ENCODE data around the gene CDH18. TPM values are rescaled to one million over a fixed set of nuclear protein-coding genes. Genes with fewer than 3 reads are reported as not detected.

CDH18 gene
- polyA plus RNA-seq, 1 donor from 2014 or later = 5.6 TPM

DNA sequence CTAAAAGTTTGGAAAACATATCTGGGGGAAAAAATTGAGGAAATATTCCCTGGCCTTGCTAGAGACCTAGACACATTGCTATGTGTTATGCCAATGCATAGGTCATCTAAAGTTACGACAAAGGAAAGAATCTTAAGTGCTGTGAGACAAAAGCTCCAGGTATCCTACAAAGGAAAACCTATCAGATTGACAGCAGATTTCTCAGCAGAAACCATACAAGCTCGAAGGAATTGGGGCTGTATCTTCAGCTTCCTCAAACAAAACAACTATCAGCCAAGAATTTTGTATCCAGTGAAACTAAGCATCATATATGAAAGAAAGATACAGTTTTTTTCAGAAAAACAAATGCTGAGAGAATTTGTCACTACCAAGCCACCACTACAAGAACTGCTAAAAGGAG, 234.4 kb downstream of the CDH18 start:
- Histone ChIP-seq H3K4me2 (ENCODE audit: low read length) (no peak overlapping the region), H3K27me3 (ENCODE audit: insufficient read depth, low read depth, low read length) (no peaks in the 10 kb centered on the region), H2AFZ (ENCODE audit: low read depth, low read length) (no peak overlapping the region), H3F3A (ENCODE audit: insufficient read depth, low read length, poor library complexity, severe bottlenecking) (no peaks in the 10 kb centered on the region), H3K27ac (ENCODE audit: low read length) (no peak overlapping the region), H3K9me3 (ENCODE audit: low read length) (no peaks in the 10 kb centered on the region), H3K9ac (ENCODE audit: low read length) (no peak overlapping the region), H3K9me2 (ENCODE audit: insufficient read depth, low read length) (no peaks in the 10 kb centered on the region), H3K36me3 (ENCODE audit: insufficient read depth, low read length) (no peaks in the 10 kb centered on the region), H3K4me3 (ENCODE audit: low read length) (no peak overlapping the region), H3K79me2 (replicated peaks; ENCODE audit: insufficient read depth, low read length) (no peaks in the 10 kb centered on the region), H4K20me1 (ENCODE audit: insufficient read depth) (no peaks in the 10 kb centered on the region)
- TF ChIP-seq EZH2 (IDR thresholded peaks at IDR 0.05; ENCODE audit: borderline replicate concordance, insufficient read depth, low read length, poor library complexity, severe bottlenecking) (no peak), TAF1 (IDR thresholded peaks at IDR 0.05; ENCODE audit: low read depth) (no peak), RAD21 (conservative IDR thresholded peaks at IDR 0.05) (no peak), POLR2AphosphoS5 (IDR thresholded peaks at IDR 0.05) (no peak), EP300 (conservative IDR thresholded peaks at IDR 0.05; ENCODE audit: poor library complexity, severe bottlenecking) (no peak), MXI1 (conservative IDR thresholded peaks at IDR 0.05; ENCODE audit: poor library complexity, severe bottlenecking) (no peak), SMC3 (conservative IDR thresholded peaks at IDR 0.05; ENCODE audit: poor library complexity) (no peak)
- TF ChIP-seq, protein P1, sequence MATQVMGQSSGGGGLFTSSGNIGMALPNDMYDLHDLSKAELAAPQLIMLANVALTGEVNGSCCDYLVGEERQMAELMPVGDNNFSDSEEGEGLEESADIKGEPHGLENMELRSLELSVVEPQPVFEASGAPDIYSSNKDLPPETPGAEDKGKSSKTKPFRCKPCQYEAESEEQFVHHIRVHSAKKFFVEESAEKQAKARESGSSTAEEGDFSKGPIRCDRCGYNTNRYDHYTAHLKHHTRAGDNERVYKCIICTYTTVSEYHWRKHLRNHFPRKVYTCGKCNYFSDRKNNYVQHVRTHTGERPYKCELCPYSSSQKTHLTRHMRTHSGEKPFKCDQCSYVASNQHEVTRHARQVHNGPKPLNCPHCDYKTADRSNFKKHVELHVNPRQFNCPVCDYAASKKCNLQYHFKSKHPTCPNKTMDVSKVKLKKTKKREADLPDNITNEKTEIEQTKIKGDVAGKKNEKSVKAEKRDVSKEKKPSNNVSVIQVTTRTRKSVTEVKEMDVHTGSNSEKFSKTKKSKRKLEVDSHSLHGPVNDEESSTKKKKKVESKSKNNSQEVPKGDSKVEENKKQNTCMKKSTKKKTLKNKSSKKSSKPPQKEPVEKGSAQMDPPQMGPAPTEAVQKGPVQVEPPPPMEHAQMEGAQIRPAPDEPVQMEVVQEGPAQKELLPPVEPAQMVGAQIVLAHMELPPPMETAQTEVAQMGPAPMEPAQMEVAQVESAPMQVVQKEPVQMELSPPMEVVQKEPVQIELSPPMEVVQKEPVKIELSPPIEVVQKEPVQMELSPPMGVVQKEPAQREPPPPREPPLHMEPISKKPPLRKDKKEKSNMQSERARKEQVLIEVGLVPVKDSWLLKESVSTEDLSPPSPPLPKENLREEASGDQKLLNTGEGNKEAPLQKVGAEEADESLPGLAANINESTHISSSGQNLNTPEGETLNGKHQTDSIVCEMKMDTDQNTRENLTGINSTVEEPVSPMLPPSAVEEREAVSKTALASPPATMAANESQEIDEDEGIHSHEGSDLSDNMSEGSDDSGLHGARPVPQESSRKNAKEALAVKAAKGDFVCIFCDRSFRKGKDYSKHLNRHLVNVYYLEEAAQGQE (IDR thresholded peaks at IDR 0.05; ENCODE audit: borderline replicate concordance) = no peak
- TF ChIP-seq, protein P2, sequence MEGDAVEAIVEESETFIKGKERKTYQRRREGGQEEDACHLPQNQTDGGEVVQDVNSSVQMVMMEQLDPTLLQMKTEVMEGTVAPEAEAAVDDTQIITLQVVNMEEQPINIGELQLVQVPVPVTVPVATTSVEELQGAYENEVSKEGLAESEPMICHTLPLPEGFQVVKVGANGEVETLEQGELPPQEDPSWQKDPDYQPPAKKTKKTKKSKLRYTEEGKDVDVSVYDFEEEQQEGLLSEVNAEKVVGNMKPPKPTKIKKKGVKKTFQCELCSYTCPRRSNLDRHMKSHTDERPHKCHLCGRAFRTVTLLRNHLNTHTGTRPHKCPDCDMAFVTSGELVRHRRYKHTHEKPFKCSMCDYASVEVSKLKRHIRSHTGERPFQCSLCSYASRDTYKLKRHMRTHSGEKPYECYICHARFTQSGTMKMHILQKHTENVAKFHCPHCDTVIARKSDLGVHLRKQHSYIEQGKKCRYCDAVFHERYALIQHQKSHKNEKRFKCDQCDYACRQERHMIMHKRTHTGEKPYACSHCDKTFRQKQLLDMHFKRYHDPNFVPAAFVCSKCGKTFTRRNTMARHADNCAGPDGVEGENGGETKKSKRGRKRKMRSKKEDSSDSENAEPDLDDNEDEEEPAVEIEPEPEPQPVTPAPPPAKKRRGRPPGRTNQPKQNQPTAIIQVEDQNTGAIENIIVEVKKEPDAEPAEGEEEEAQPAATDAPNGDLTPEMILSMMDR (IDR thresholded peaks at IDR 0.05; ENCODE audit: poor library complexity, severe bottlenecking) = no peak

DNA sequence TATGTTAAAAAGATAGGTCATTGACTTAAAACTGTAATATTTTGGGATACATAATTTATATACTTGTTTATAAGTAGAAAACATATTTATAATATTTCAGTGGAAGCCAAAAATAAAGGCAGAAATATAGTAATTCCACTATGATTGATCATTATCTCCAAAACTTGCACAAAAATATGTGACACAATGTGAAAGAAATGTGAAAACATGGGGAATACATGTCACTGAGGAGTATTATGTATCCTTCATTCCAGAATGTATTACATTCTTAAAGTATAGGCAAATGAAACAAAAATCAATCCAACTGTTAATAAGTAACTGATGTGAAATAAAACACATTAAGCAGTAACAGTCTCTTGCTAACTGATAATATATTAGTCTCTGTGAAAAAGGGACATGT, 236.7 kb downstream of the CDH18 start:
- Histone ChIP-seq H2AFZ (ENCODE audit: low read depth, low read length) (no peak overlapping the region), H3K27me3 (ENCODE audit: insufficient read depth, low read depth, low read length) (no peaks in the 10 kb centered on the region), H3K9me3 (ENCODE audit: low read length) (no peaks in the 10 kb centered on the region), H3K79me2 (replicated peaks; ENCODE audit: insufficient read depth, low read length) (no peaks in the 10 kb centered on the region), H3K9me2 (ENCODE audit: insufficient read depth, low read length) (no peaks in the 10 kb centered on the region), H3K4me2 (ENCODE audit: low read length) (no peak overlapping the region), H3F3A (ENCODE audit: insufficient read depth, low read length, poor library complexity, severe bottlenecking) (no peaks in the 10 kb centered on the region), H3K4me3 (ENCODE audit: low read length) (no peak overlapping the region), H3K36me3 (ENCODE audit: insufficient read depth, low read length) (no peaks in the 10 kb centered on the region), H3K27ac (ENCODE audit: low read length) (no peak overlapping the region), H4K20me1 (ENCODE audit: insufficient read depth) (no peaks in the 10 kb centered on the region), H3K9ac (ENCODE audit: low read length) (no peak overlapping the region)
- no peak for TF ChIP-seq POLR2AphosphoS5 (IDR thresholded peaks at IDR 0.05)
- no peak for TF ChIP-seq SMC3 (conservative IDR thresholded peaks at IDR 0.05; ENCODE audit: poor library complexity)

DNA sequence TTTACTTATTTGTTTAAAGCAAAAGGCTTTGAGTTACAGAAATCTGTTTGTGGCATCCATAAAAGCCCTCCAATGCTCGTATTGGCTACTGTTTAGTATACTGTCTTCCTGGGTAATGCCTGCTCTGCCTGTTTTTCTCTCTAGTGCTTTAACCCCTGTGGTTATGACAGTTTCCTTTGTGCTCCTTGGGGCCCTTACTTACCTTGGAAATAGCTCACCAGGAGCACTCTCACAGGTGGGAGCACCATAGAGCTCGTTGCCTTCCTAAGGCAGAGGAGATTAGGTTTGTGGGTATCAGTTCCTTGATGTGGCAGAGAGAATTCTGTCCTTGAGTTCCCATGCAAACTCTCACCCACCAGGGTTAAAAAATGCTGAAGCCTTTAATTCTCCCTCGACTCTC, 242.8 kb downstream of the CDH18 start:
- TF ChIP-seq POLR2AphosphoS5 (IDR thresholded peaks at IDR 0.05) (no peak), TAF1 (IDR thresholded peaks at IDR 0.05; ENCODE audit: low read depth) (no peak), MXI1 (conservative IDR thresholded peaks at IDR 0.05; ENCODE audit: poor library complexity, severe bottlenecking) (no peak), EZH2 (IDR thresholded peaks at IDR 0.05; ENCODE audit: borderline replicate concordance, insufficient read depth, low read length, poor library complexity, severe bottlenecking) (no peak), EP300 (conservative IDR thresholded peaks at IDR 0.05; ENCODE audit: poor library complexity, severe bottlenecking) (no peak), RAD21 (conservative IDR thresholded peaks at IDR 0.05) (no peak)
- TF ChIP-seq, protein P2 (IDR thresholded peaks at IDR 0.05; ENCODE audit: poor library complexity, severe bottlenecking) = no peak
- TF ChIP-seq, protein P1 (IDR thresholded peaks at IDR 0.05; ENCODE audit: borderline replicate concordance) = no peak
- H3K9me2 ChIP-seq (ENCODE audit: insufficient read depth, low read length) = no peaks in the 10 kb centered on the region
- H3K79me2 ChIP-seq (replicated peaks; ENCODE audit: insufficient read depth, low read length) = no peaks in the 10 kb centered on the region
- no peaks in the 10 kb centered on the region for H3K9me3 ChIP-seq (ENCODE audit: low read length)
- no peaks in the 10 kb centered on the region for H3F3A ChIP-seq (ENCODE audit: insufficient read depth, low read length, poor library complexity, severe bottlenecking)
- H3K27me3 ChIP-seq (ENCODE audit: insufficient read depth, low read depth, low read length) = no peaks in the 10 kb centered on the region
- no peak overlapping the region for H3K27ac ChIP-seq (ENCODE audit: low read length)
- no peak overlapping the region for H3K4me2 ChIP-seq (ENCODE audit: low read length)
- no peak overlapping the region for H3K4me3 ChIP-seq (ENCODE audit: low read length)
- no peak overlapping the region for H2AFZ ChIP-seq (ENCODE audit: low read depth, low read length)
- no peaks in the 10 kb centered on the region for H4K20me1 ChIP-seq (ENCODE audit: insufficient read depth)
- no peaks in the 10 kb centered on the region for H3K36me3 ChIP-seq (ENCODE audit: insufficient read depth, low read length)
- no peak overlapping the region for H3K9ac ChIP-seq (ENCODE audit: low read length)

All from neural cell (in vitro differentiated cells).